Mesendoderm (in vitro differentiated cells): Measurements from ENCODE around the gene SLC4A11.

Source experiments
- DNase-seq: peaks from one replicate; pipeline ENCODE4 v3.0.0; 2013
- H2AK5ac ChIP-seq: 2 replicates; pipeline ENCODE4 v1.6.1; 2013; ENCODE audit warnings: low read length, inconsistent platforms
- H2BK120ac ChIP-seq: 2 replicates; pipeline ENCODE4 v1.6.1; 2013; ENCODE audit warnings: low read depth, mild to moderate bottlenecking, low read length, moderate library complexity, mixed read lengths
- H2BK15ac ChIP-seq: replicated peaks from 2 replicates; pipeline ENCODE4 v1.6.1; 2013; ENCODE audit warnings: low read depth, mild to moderate bottlenecking, moderate library complexity
- H2BK5ac ChIP-seq: 2 replicates; pipeline ENCODE4 v1.6.1; 2013; ENCODE audit warnings: low read length, inconsistent platforms
- H3K18ac ChIP-seq: 2 replicates; pipeline ENCODE4 v1.6.1; 2013; ENCODE audit warnings: mild to moderate bottlenecking, low read length, mixed read lengths
- H3K23ac ChIP-seq: one replicate; pipeline ENCODE4 v1.6.1; 2013; ENCODE audit warnings: low read length
- H3K27ac ChIP-seq: 2 replicates; pipeline ENCODE4 v1.5.1; 2013; ENCODE audit warnings: low read depth, mild to moderate bottlenecking, inconsistent platforms, low read length, moderate library complexity
- H3K27me3 ChIP-seq: 2 replicates; pipeline ENCODE4 v1.6.1; 2013; ENCODE audit warnings: low read length, control low read depth, mild to moderate bottlenecking, inconsistent platforms; ENCODE audit not compliant: insufficient read depth, poor library complexity
- H3K36me3 ChIP-seq: 2 replicates; pipeline ENCODE4 v1.6.1; 2013; ENCODE audit warnings: low read length, inconsistent platforms; ENCODE audit not compliant: control insufficient read depth, insufficient read depth
- H3K4ac ChIP-seq: one replicate; pipeline ENCODE4 v1.6.1; 2013; ENCODE audit warnings: low read depth, mild to moderate bottlenecking, low read length, moderate library complexity
- H3K4me1 ChIP-seq: 2 replicates; pipeline ENCODE4 v1.6.1; 2013; ENCODE audit warnings: low read depth, low read length, inconsistent platforms; ENCODE audit not compliant: control insufficient read depth
- H3K4me2 ChIP-seq: 2 replicates; pipeline ENCODE4 v1.6.1; 2013; ENCODE audit warnings: low read length
- H3K4me3 ChIP-seq: 2 replicates; pipeline ENCODE4 v1.5.1; 2013; ENCODE audit warnings: mild to moderate bottlenecking, low read length
- H3K56ac ChIP-seq: one replicate; pipeline ENCODE4 v1.6.1; 2013; ENCODE audit warnings: low read length
- H3K79me1 ChIP-seq: 2 replicates; pipeline ENCODE4 v1.6.1; 2013; ENCODE audit warnings: low read length, inconsistent platforms
- H3K79me2 ChIP-seq: 2 replicates; pipeline ENCODE4 v1.6.1; 2013; ENCODE audit warnings: mild to moderate bottlenecking, low read length; ENCODE audit not compliant: control insufficient read depth, insufficient read depth
- H3K9ac ChIP-seq: 2 replicates; pipeline ENCODE4 v1.6.1; 2013; ENCODE audit warnings: low read length, inconsistent platforms
- H4K5ac ChIP-seq: one replicate; pipeline ENCODE4 v1.6.1; 2013; ENCODE audit warnings: low read length
- H4K8ac ChIP-seq: one replicate; pipeline ENCODE4 v1.6.1; 2013; ENCODE audit warnings: low read depth, mild to moderate bottlenecking, control low read depth, low read length, moderate library complexity
- WGBS: extraction: QIAGEN DNeasy Blood & Tissue Kit; methylation state at CpG from one replicate; pipeline ENCODE4 v1.1.7; 2013; ENCODE audit warnings: low lambda C conversion rate, missing lambda C conversion rate; ENCODE audit not compliant: insufficient coverage; ENCODE audit errors: extremely low coverage; 5-methylcytosine and 5-hydroxymethylcytosine counted together

SLC4A11 gene

DNA sequence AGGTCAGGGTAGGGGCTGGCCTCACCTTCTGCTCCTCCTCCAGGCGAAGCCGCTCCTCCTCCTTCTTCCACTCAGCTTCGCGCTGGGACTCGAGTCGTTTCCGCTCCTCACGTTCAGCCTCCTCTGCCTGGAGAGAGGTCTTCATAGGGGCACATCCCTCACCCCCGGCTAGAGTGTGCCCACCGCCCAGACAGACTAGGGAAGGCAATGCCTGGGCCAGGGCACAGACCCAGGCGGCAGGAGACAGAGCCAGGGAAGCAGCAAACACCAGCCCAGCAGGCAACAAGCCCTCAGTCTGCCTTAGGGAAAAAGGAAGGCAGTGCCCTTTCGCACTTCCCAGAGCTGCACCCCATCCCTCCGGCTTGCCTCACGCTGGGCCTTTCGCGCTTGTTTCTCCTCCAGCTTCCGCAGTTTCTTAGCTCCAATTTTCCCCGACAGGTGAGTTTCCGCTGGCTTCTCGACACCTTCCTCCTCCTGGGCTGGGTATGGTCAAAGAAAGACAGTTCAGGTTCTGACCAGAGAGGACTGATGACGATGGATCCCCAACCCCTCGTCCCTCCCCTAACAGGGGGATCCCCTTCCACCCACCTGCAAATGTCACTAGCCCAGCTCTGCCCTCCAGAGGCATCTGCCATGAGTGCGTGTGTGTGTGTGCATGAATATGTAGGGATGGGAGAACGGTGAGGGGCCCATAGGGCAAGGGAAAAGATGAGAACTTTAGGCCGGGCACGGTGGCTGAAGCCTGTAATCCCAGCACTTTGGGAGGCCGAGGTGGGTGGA is 38.8 kb downstream of the SLC4A11 start:
- no peak overlapping the region for H3K4ac ChIP-seq
- H2BK5ac ChIP-seq, result no peak overlapping the region
- no peak overlapping the region for H3K23ac ChIP-seq
- no peak overlapping the region for H2BK15ac ChIP-seq
- no peak overlapping the region for H3K4me2 ChIP-seq
- H3K18ac ChIP-seq, result no peak overlapping the region
- no peak overlapping the region for H4K5ac ChIP-seq
- H3K79me1 ChIP-seq, result peaks cover 13% of the 10 kb centered on the region
- H3K9ac ChIP-seq, result no peak overlapping the region
- H4K8ac ChIP-seq, result no peak overlapping the region
- DNase-seq, result no peak
- no peak overlapping the region for H3K56ac ChIP-seq
- H3K27ac ChIP-seq, result no peak overlapping the region
- H3K36me3 ChIP-seq, result peaks cover 12% of the 10 kb centered on the region
- no peaks in the 10 kb centered on the region for H3K27me3 ChIP-seq
- H3K4me3 ChIP-seq, result no peak overlapping the region
- H2AK5ac ChIP-seq, result no peak overlapping the region
- peaks cover 9% of the 10 kb centered on the region for H3K79me2 ChIP-seq
- H3K4me1 ChIP-seq, result peaks cover 3% of the 10 kb centered on the region
- H2BK120ac ChIP-seq, result no peak overlapping the region
- no CpG with 5 or more reads among the region's 27 CpGs for WGBS

DNA sequence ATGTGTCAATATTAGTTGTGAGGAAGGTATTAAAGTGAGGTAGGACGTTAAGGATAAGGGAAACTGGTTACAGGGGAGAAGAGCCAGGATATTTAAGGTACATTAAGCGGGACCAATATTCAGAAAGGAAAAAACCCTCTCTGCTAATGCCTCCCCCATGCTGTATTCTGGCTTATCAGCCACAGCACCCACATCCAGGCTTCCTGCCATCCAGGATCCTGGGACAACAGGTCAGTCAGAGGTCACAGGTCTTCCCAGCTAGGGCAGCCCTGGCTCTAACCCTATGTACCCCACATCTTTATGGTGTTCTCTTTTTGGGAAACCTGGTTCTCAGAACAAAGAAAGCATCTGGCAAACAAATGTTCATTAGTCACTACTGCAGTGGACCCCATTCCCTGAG is 39.8 kb downstream of the SLC4A11 start:
- no peak overlapping the region for H3K4me2 ChIP-seq
- no peak overlapping the region for H3K9ac ChIP-seq
- H3K4ac ChIP-seq, result no peak overlapping the region
- no peak overlapping the region for H2AK5ac ChIP-seq
- no peaks in the 10 kb centered on the region for H3K27me3 ChIP-seq
- no peak for DNase-seq
- 100% methylated on average over 1 of the region's 2 CpGs for WGBS
- H3K36me3 ChIP-seq, result peaks cover 14% of the 10 kb centered on the region
- H3K79me1 ChIP-seq, result peaks cover 13% of the 10 kb centered on the region
- H3K4me3 ChIP-seq, result no peak overlapping the region
- no peak overlapping the region for H3K18ac ChIP-seq
- peaks cover 3% of the 10 kb centered on the region for H3K4me1 ChIP-seq
- no peak overlapping the region for H2BK15ac ChIP-seq
- no peak overlapping the region for H2BK120ac ChIP-seq
- no peak overlapping the region for H3K56ac ChIP-seq
- no peak overlapping the region for H3K27ac ChIP-seq
- peaks cover 9% of the 10 kb centered on the region for H3K79me2 ChIP-seq
- H4K8ac ChIP-seq, result no peak overlapping the region
- no peak overlapping the region for H3K23ac ChIP-seq
- no peak overlapping the region for H4K5ac ChIP-seq
- no peak overlapping the region for H2BK5ac ChIP-seq

DNA sequence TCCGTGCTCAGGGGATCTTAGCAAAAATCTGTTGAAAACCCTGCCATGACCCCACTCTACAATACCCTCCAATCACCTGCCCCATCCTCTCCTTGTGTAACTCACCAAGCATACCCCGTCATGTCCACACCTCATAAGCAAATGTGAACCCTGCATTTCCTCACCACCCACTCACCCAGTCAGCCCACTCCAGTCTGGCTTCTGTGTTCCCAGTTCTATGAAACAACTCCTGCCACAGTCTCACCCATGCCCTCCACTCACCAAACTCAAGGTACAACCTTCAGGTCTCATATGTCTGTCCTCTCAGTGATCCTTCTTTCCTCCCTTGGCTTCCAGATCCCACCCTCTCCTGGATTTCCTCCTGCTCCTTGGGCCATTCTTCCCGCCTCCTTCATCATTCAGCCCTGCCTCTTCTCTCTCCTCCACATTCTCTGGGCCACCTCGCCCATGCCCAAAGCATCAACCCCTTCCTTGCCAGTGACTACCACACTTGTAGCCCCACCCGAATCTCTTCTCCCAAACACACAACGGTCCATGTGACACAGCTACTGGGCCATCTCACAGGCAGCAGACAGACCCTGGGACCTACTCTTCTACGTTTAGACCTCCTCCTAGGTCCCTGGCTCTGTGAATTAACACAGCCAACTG is 43.3 kb downstream of the SLC4A11 start:
- Histone ChIP-seq H3K56ac (no peak overlapping the region), H2BK5ac (no peak overlapping the region), H3K4me1 (no peaks in the 10 kb centered on the region), H3K79me1 (no peaks in the 10 kb centered on the region), H3K9ac (no peak overlapping the region), H3K4me2 (no peak overlapping the region), H2BK15ac (no peak overlapping the region), H3K4ac (no peak overlapping the region), H3K36me3 (peaks cover 14% of the 10 kb centered on the region), H2BK120ac (no peak overlapping the region), H3K27ac (no peak overlapping the region), H4K5ac (no peak overlapping the region), H3K23ac (no peak overlapping the region), H4K8ac (no peak overlapping the region), H3K27me3 (no peaks in the 10 kb centered on the region), H3K4me3 (no peak overlapping the region), H2AK5ac (no peak overlapping the region), H3K79me2 (no peaks in the 10 kb centered on the region), H3K18ac (no peak overlapping the region)
- no CpG with 5 or more reads among the region's 7 CpGs for WGBS
- no peak for DNase-seq

DNA sequence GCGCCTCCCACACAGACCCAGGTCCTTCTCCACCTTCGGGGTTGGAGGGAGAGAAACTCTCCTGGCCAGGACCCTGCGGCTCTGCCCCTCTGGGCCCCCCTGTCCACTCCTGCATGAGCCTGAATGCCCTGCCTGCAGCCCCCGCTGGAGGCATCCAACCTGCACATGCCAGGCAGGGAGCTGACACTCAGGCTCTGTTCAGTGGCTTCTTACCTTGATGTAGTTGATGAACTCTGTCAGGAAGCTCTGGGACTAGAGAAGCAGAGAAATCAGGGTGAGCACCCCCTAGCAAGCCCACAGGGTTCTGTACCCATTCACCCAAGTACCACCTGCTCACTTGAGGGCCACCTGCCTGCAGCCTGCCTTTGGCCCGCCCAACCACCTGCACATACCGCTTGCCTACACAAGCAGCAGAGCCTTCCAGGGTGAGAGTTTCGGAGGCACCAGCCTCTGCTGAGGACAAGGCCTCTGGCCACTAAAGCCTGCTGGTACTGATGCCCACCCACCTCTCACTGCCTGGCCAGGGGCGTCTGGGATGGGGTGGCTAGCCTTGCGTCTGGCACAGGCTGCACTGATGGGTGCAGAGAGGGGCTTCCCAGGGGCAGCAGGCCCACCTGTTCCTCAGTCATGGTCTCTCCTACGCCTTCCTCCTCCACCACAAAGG is 44.2 kb downstream of the SLC4A11 start:
- Histone ChIP-seq H3K23ac (no peak overlapping the region), H3K36me3 (peaks cover 12% of the 10 kb centered on the region), H3K79me1 (no peaks in the 10 kb centered on the region), H2AK5ac (no peak overlapping the region), H2BK15ac (no peak overlapping the region), H3K9ac (no peak overlapping the region), H4K8ac (no peak overlapping the region), H3K4ac (no peak overlapping the region), H2BK5ac (no peak overlapping the region), H3K79me2 (no peaks in the 10 kb centered on the region), H2BK120ac (no peak overlapping the region), H3K27me3 (no peaks in the 10 kb centered on the region), H3K4me3 (no peak overlapping the region), H3K4me1 (no peaks in the 10 kb centered on the region), H3K4me2 (no peak overlapping the region), H3K56ac (no peak overlapping the region), H3K18ac (no peak overlapping the region), H4K5ac (no peak overlapping the region), H3K27ac (no peak overlapping the region)
- WGBS, result no CpG with 5 or more reads among the region's 10 CpGs
- DNase-seq, result no peak

DNA sequence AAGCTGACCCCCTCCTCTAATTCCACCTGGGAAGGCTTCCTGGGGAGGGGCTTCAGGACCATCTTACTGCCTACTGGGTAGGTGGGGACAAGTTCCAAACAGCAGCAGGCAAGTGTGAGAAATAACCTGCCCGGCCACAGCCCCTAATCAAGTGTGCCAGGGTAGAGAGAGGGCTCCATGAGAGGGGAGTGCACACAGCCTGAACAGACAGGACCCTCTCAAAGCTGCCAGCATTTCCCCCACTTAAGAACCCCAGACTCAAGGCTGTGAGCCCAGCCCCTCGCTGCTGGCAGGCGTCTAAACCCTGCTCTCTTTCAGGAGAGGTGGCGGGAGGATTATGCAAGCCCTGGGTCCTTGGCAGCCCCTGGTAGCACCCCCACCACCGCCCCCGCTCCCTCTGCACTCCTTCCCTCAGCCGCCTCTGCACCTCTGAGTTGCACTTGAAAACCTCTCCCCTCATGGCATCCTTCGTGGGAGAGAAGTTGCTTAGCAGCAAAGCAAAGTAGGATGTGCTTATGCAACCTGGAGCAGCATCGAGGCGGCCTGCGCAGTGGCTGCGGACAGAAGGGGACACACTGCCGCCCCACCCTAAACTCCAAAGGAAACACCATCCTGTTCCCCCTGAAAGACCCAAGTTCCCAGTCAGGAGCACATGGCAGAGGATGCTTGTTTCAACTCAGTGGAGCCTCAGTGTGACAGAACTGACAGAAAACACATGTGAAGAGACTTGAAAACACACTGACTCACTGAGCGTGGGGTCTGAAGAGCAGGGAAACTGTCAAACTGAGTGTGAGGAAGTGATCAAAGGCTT is 45.0 kb downstream of the SLC4A11 start:
- Histone ChIP-seq H4K8ac (no peak overlapping the region), H3K4ac (no peak overlapping the region), H3K4me2 (no peak overlapping the region), H2BK5ac (no peak overlapping the region), H3K18ac (no peak overlapping the region), H3K9ac (no peak overlapping the region), H2AK5ac (no peak overlapping the region), H3K23ac (no peak overlapping the region), H3K79me1 (no peaks in the 10 kb centered on the region), H2BK15ac (no peak overlapping the region), H4K5ac (no peak overlapping the region), H3K79me2 (no peaks in the 10 kb centered on the region), H3K4me3 (no peak overlapping the region), H3K27ac (no peak overlapping the region), H3K36me3 (peaks cover 8% of the 10 kb centered on the region), H3K4me1 (no peaks in the 10 kb centered on the region), H2BK120ac (no peak overlapping the region), H3K56ac (no peak overlapping the region), H3K27me3 (no peaks in the 10 kb centered on the region)
- no peak for DNase-seq
- WGBS, result no CpG with 5 or more reads among the region's 14 CpGs
